Right lobe of liver (tissue), 6 donors: ENCODE measurements around the gene CNTN5. TPM values are rescaled to one million over a fixed set of nuclear protein-coding genes. Genes with fewer than 3 reads are reported as not detected.

Source experiments
- ATAC-seq, 4 donors: fragments of 200-7000 bp; cut with Tn5 transposase; one replicate each; pipeline ENCODE4 v1.9.1; 2020; ENCODE audit warnings: mild to moderate bottlenecking in 4 of 4, moderate library complexity in 4 of 4
- DNase-seq, 3 donors: peaks; one replicate each; pipeline ENCODE4 v3.0.0-alpha.2; 2020
- H3K27ac ChIP-seq, 3 donors: fragments of 200-600 bp; one replicate each; pipeline ENCODE4 v1.8.0; 2022
- H3K27me3 ChIP-seq, 2 donors: fragments of 200-600 bp; one replicate each; pipeline ENCODE4 v1.8.0; 2022
- H3K36me3 ChIP-seq, 4 donors: fragments of 200-600 bp; sonication (generic) in 1 of 4; one replicate each; pipeline versions ENCODE4 v1.5.1 to v1.8.0; 2017 to 2022; ENCODE audit warnings: control low read depth in 1 of 4
- H3K4me1 ChIP-seq, 4 donors: fragments of 200-600 bp; sonication (generic) in 1 of 4; one replicate each; pipeline versions ENCODE4 v1.5.1 to v1.8.0; 2017 to 2022; ENCODE audit warnings: control low read depth in 1 of 4
- H3K4me3 ChIP-seq, 3 donors: fragments of 200-600 bp; one replicate each; pipeline ENCODE4 v1.8.0; 2022
- H3K9me3 ChIP-seq, 4 donors: fragments of 200-600 bp; sonication (generic) in 1 of 4; one replicate each; pipeline versions ENCODE4 v1.5.1 to v1.8.0; 2017 to 2022; ENCODE audit warnings: control low read depth in 1 of 4
- POLR2A ChIP-seq: fragments of 450-650 bp; IDR thresholded peaks from one replicate; pipeline ENCODE4 v1.6.1; 2017; ENCODE audit warnings: antibody characterized with exemption, mild to moderate bottlenecking
- WGBS: methylation state at CpG from one replicate; pipeline ENCODE4 v1.1.6; 2018; ENCODE audit warnings: low coverage, low lambda C conversion rate; ENCODE audit not compliant: insufficient coverage; ENCODE audit errors: missing lambda C conversion rate; 5-methylcytosine and 5-hydroxymethylcytosine counted together
- intact Hi-C, 2 donors: fragments of 100-400 bp; cut with DNase I; formaldehyde crosslinking; loops; one replicate each; pipeline versions ENCODE4 v1.11.2 to v1.14.1; 2022
- total RNA-seq, 6 experiments: library from RNA; depleted of rRNA in 2 of 6; stranded (reverse); fragments of >200 nt in 2 of 6; fragmentation: NEBNext Ultra II Directional in 3 of 6; extraction: Animal tissue kit (Norgen Biotek cat#: 25700) in 3 of 6; gene quantifications; one replicate each; pipeline versions ENCODE4 v1.1.0 to v1.2.4, GENCODE V29; 2016 to 2023
- TF ChIP-seq, protein P1 (sequence below), 4 donors: fragments of 200-600 bp in 3 of 4; fragments of 450-650 bp in 1 of 4; IDR thresholded peaks; one replicate each; pipeline versions ENCODE4 v1.5.1 to v1.8.0; 2016 to 2022; ENCODE audit warnings: antibody characterized with exemption in 4 of 4, mild to moderate bottlenecking in 2 of 4
- donor health status: DM: no; HTN: yes; CAD: no.
- donor health status: DM: no; HTN: no; CAD: no.
- donor health status: DM: no; HTN: no; CAD: no.
- donor health status: DM: no; HTN: yes; CAD: no.
- donor health status: DM: no; HTN: yes; CAD: no.

CNTN5 gene
- total RNA-seq, 6 experiments from 2014 or later, result 0.13 to 0.19 TPM; not detected in 4

DNA sequence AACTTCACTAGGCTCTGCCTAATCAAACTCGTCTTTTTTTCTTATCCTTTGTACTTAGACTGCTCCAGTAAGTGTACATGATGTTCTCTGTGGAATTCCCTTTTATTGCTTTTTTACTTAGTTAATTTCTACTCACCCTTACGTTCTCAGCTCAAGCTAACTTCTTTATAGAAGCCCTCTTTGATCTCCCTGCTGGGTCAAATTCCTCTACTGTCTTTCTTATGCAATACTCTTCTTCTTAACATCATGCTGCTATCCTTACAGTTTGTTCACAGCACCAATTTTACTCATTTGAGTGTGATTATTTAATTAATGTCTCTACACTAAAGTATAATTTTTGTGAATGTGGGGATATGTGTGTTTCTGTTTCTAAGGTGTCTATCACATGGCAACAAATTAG is 498.3 kb downstream of the CNTN5 start:
- H3K4me1 ChIP-seq, result no peaks in the 10 kb centered on the region
- H3K27me3 ChIP-seq, result no peaks in the 10 kb centered on the region
- ATAC-seq (no peak), DNase-seq (no peak)
- H3K4me3 ChIP-seq, result no peak overlapping the region
- H3K9me3 ChIP-seq, result no peaks in the 10 kb centered on the region
- H3K27ac ChIP-seq, result no peak overlapping the region
- WGBS, result 19% methylated on average over 2 of the region's 2 CpGs
- no peaks in the 10 kb centered on the region for H3K36me3 ChIP-seq
- intact Hi-C loops, result no loop called here
- TF ChIP-seq POLR2A, result no peak
- TF ChIP-seq, protein P1, sequence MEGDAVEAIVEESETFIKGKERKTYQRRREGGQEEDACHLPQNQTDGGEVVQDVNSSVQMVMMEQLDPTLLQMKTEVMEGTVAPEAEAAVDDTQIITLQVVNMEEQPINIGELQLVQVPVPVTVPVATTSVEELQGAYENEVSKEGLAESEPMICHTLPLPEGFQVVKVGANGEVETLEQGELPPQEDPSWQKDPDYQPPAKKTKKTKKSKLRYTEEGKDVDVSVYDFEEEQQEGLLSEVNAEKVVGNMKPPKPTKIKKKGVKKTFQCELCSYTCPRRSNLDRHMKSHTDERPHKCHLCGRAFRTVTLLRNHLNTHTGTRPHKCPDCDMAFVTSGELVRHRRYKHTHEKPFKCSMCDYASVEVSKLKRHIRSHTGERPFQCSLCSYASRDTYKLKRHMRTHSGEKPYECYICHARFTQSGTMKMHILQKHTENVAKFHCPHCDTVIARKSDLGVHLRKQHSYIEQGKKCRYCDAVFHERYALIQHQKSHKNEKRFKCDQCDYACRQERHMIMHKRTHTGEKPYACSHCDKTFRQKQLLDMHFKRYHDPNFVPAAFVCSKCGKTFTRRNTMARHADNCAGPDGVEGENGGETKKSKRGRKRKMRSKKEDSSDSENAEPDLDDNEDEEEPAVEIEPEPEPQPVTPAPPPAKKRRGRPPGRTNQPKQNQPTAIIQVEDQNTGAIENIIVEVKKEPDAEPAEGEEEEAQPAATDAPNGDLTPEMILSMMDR (IDR thresholded peaks at IDR 0.05), result no peak

- Histone ChIP-seq H3K36me3 (no peaks in the 10 kb centered on the region), H3K27me3 (no peaks in the 10 kb centered on the region), H3K4me3 (no peak overlapping the region), H3K4me1 (no peaks in the 10 kb centered on the region), H3K27ac (no peak overlapping the region), H3K9me3 (no peaks in the 10 kb centered on the region)
- DNase-seq, result no peak
- TF ChIP-seq POLR2A, result no peak
- TF ChIP-seq, protein P1 (IDR thresholded peaks at IDR 0.05), result no peak
- intact Hi-C loops, result no loop called here
- ATAC-seq, result no peak
- 49% methylated on average over 5 of the region's 5 CpGs for WGBS
Observed at GRCh38 chr11:99522467-99523173, 501.9 kb downstream of the CNTN5 start.

DNA sequence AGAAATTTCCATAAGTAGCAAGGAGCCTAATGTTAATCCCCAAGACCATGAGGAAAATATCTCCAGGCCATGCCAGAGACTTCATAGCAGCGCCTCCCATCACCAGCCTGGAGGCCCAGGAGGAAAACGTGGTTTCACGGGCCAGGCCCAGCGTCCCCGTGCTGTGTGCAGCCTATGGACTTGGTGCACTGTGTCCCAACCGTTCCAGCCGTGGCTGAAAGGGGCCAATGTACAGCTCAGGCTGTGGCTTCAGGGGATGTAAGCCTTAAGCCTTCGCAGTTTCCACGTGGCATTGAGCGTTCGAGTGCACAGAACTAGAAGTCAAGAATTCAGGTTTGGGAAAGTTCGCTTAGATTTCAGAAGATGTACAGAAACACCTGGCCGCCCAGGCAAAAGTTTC is 510.7 kb downstream of the CNTN5 start:
- Histone ChIP-seq H3K9me3 (no peaks in the 10 kb centered on the region), H3K4me1 (no peaks in the 10 kb centered on the region), H3K4me3 (no peak overlapping the region), H3K27ac (no peak overlapping the region), H3K36me3 (no peaks in the 10 kb centered on the region), H3K27me3 (no peaks in the 10 kb centered on the region)
- intact Hi-C loops, result no loop called here
- DNase-seq, result no peak
- WGBS, result 20% methylated on average over 1 of the region's 13 CpGs
- no peak for ATAC-seq
- no peak for TF ChIP-seq POLR2A
- TF ChIP-seq, protein P1 (IDR thresholded peaks at IDR 0.05), result no peak

DNA sequence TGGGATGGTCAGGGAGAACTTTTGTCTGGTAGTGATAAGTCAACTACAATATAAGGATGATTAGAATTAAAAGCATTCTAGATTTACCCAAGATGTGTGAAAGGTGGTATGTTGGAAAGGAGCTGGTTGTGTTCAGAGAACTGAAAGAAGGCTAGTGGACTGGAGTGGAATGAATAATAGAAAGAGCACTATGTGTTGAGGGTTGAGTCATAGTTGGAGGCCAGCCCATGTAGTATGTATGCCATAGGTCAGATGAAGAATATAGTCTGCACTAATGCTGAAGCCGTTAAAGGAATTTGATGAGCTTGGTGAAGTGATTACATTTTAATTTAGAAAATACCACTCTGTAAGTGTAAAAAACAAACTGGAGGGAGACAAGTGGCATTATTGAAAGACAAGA is 514.1 kb downstream of the CNTN5 start:
- TF ChIP-seq, protein P1 (IDR thresholded peaks at IDR 0.05), result no peak
- no peak for TF ChIP-seq POLR2A
- WGBS, result 63% methylated on average over 1 of the region's 1 CpG
- H3K36me3 ChIP-seq, result no peaks in the 10 kb centered on the region
- no peaks in the 10 kb centered on the region for H3K27me3 ChIP-seq
- H3K9me3 ChIP-seq, result no peaks in the 10 kb centered on the region
- intact Hi-C loops, result no loop called here
- no peak overlapping the region for H3K4me3 ChIP-seq
- ATAC-seq (no peak), DNase-seq (no peak)
- H3K4me1 ChIP-seq, result no peaks in the 10 kb centered on the region
- no peak overlapping the region for H3K27ac ChIP-seq
